Measurements from ENCODE around the gene BLMH. TPM values are rescaled to one million over a fixed set of nuclear protein-coding genes. Genes with fewer than 3 reads are reported as not detected.
"Not testable (repeated sequence)": the region's sequence is repeated elsewhere in the genome, so short reads cannot be mapped to it uniquely, and the experiment has no call there.

Gene BLMH

DNA sequence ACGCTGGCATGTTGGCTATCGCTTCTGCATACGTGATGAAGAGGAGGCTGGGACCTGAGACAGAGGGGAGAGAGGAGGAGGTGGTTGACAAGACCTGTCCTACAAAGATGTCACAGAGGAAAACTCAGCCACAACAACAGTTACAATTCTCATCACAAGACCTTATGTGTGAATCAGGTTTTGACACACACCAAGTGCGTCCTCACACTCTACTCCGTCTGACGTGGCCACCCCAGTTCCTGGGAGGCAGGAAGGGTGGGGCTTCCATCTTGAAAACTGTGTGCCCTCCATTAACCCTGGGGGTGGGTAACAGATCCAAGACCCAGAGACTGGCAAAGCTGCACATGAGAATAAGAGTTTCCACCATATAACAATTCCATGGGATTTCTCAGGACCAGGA is 80.4 kb downstream of the BLMH start:
- H3K4me1 ChIP-seq (ENCODE audit: control insufficient read depth, insufficient read depth, low read length), result no peaks in the 10 kb centered on the region
- no peak overlapping the region for H3K4me3 ChIP-seq (ENCODE audit: low read length)
- no peaks in the 10 kb centered on the region for H3K36me3 ChIP-seq (ENCODE audit: insufficient read depth, low read length)
- no peaks in the 10 kb centered on the region for H3K9me3 ChIP-seq (replicated peaks; ENCODE audit: low read length)
- H3K4me2 ChIP-seq (ENCODE audit: low read length), result no peak overlapping the region
- H3K27me3 ChIP-seq (ENCODE audit: control insufficient read depth, insufficient read depth, low read length), result peaks cover 36% of the 10 kb centered on the region
- no peak overlapping the region for H3K9ac ChIP-seq (ENCODE audit: low read depth, low read length)

DNA sequence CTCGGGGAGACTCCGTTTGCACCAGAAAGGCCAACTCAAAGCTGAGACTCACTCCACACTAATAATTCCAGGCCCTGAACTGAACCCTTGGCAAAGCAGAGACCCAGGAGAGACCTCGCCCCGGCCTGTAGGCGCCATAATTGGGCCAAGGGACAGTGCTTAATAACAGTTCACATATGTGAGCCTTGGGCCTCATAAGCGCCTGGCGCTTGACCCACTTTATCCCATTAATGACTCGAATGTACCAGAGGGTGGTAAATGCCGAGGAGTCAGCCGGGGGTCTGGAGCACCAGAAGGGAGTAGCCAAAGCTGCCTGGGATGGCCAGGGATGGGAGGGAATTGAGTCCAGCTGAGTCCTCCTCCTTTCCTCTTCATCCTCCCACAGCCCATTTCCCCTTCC is 80.8 kb downstream of the BLMH start:
- peaks cover 36% of the 10 kb centered on the region for H3K27me3 ChIP-seq (ENCODE audit: control insufficient read depth, insufficient read depth, low read length)
- no peaks in the 10 kb centered on the region for H3K4me1 ChIP-seq (ENCODE audit: control insufficient read depth, insufficient read depth, low read length)
- no peak overlapping the region for H3K4me2 ChIP-seq (ENCODE audit: low read length)
- H3K36me3 ChIP-seq (ENCODE audit: insufficient read depth, low read length), result no peaks in the 10 kb centered on the region
- no peak overlapping the region for H3K9ac ChIP-seq (ENCODE audit: low read depth, low read length)
- no peak overlapping the region for H3K4me3 ChIP-seq (ENCODE audit: low read length)
- no peaks in the 10 kb centered on the region for H3K9me3 ChIP-seq (replicated peaks; ENCODE audit: low read length)

DNA sequence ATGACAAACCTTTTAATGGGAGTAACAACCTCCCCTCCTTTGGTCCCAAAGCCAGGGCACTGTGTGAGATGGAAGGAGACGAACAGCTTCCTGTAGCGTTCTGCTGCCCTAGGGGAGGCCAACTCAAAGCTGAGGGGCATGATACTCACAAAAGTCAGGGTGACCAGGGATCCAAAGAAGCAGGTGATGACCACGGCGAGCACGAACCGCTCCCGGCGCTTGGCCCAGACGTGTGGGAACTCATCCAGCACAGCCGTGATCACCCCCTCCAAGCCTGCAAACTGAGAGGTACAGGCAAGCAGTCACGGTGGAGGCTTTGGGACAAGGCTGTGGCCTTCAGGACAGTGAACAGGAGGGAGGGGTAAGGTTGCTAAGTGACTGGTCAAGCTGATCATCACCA is 81.4 kb downstream of the BLMH start:
- H3K27me3 ChIP-seq (ENCODE audit: control insufficient read depth, insufficient read depth, low read length), result peaks cover 39% of the 10 kb centered on the region
- H3K9me3 ChIP-seq (replicated peaks; ENCODE audit: low read length), result no peaks in the 10 kb centered on the region
- H3K4me1 ChIP-seq (ENCODE audit: control insufficient read depth, insufficient read depth, low read length), result no peaks in the 10 kb centered on the region
- no peak overlapping the region for H3K9ac ChIP-seq (ENCODE audit: low read depth, low read length)
- H3K36me3 ChIP-seq (ENCODE audit: insufficient read depth, low read length), result no peaks in the 10 kb centered on the region
- no peak overlapping the region for H3K4me3 ChIP-seq (ENCODE audit: low read length)
- H3K4me2 ChIP-seq (ENCODE audit: low read length), result no peak overlapping the region

DNA sequence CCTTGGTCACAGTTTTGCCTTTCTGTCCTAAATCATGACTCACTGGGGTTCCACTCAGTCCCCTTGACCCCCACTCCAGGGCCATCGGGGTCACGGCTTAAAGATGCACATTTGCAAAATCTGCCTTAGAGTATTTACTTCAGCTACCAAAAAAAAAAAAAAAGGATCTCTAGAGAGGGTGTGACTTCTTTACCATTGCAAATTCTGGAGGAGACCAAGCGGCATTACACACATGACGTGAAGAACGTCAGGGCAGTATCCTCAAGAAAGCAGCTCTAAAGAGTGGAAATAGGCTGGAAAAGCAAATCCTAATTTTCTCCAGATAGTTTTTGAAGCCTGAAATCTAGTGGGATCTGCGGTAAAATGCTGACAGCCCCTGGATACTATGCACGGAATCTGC is 81.8 kb downstream of the BLMH start:
- Histone ChIP-seq H3K36me3 (ENCODE audit: insufficient read depth, low read length) (no peaks in the 10 kb centered on the region), H3K4me3 (ENCODE audit: low read length) (no peak overlapping the region), H3K4me2 (ENCODE audit: low read length) (no peak overlapping the region), H3K9me3 (replicated peaks; ENCODE audit: low read length) (no peaks in the 10 kb centered on the region), H3K4me1 (ENCODE audit: control insufficient read depth, insufficient read depth, low read length) (no peaks in the 10 kb centered on the region), H3K27me3 (ENCODE audit: control insufficient read depth, insufficient read depth, low read length) (peaks cover 43% of the 10 kb centered on the region), H3K9ac (ENCODE audit: low read depth, low read length) (no peak overlapping the region)

DNA sequence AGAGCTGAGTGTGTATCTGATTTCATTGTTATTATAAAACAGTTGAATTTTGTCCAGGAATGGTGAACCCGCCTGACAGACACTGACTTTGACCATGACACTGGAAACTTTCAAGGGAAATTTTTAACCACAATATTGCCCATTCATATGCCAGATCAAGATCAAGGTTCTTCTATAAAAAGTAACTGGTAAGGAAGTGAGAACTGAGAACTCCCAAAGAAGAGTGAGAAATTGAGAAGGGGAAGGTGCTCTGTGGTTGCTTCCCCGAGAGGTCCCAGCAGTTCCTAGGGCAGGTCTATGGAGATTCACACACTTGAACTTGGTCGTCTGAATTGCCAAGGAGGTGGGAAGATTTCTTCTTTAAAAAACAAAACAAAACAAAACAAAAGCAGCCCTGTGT is 83.5 kb downstream of the BLMH start:
- Histone ChIP-seq H3K4me1 (ENCODE audit: control insufficient read depth, insufficient read depth, low read length) (no peaks in the 10 kb centered on the region), H3K9me3 (replicated peaks; ENCODE audit: low read length) (no peaks in the 10 kb centered on the region), H3K9ac (ENCODE audit: low read depth, low read length) (no peak overlapping the region), H3K36me3 (ENCODE audit: insufficient read depth, low read length) (no peaks in the 10 kb centered on the region), H3K4me2 (ENCODE audit: low read length) (no peak overlapping the region), H3K27me3 (ENCODE audit: control insufficient read depth, insufficient read depth, low read length) (peaks cover 55% of the 10 kb centered on the region), H3K4me3 (ENCODE audit: low read length) (no peak overlapping the region)

DNA sequence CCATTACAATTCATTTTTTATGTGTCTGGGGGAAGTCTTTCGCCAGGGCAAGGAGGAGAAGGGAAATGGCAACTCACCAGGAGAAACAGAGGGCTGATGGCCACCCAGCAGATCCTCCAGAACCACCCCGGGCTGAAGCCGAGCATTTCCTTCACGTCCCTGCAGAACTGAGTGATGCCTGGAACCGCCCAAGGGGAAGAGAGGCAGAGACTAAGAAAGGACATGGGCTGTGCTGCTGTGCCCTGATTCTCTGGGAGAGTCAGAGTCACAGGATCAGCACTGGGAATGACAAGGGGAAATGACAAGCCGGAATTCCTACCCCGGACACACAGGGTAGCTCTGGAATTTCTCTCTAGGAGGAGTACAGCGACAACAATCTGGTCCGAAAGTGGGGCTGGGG is 84.1 kb downstream of the BLMH start:
- no peak overlapping the region for H3K4me3 ChIP-seq (ENCODE audit: low read length)
- peaks cover 56% of the 10 kb centered on the region for H3K27me3 ChIP-seq (ENCODE audit: control insufficient read depth, insufficient read depth, low read length)
- no peaks in the 10 kb centered on the region for H3K9me3 ChIP-seq (replicated peaks; ENCODE audit: low read length)
- no peaks in the 10 kb centered on the region for H3K36me3 ChIP-seq (ENCODE audit: insufficient read depth, low read length)
- H3K9ac ChIP-seq (ENCODE audit: low read depth, low read length), result no peak overlapping the region
- H3K4me1 ChIP-seq (ENCODE audit: control insufficient read depth, insufficient read depth, low read length), result no peaks in the 10 kb centered on the region
- no peak overlapping the region for H3K4me2 ChIP-seq (ENCODE audit: low read length)

DNA sequence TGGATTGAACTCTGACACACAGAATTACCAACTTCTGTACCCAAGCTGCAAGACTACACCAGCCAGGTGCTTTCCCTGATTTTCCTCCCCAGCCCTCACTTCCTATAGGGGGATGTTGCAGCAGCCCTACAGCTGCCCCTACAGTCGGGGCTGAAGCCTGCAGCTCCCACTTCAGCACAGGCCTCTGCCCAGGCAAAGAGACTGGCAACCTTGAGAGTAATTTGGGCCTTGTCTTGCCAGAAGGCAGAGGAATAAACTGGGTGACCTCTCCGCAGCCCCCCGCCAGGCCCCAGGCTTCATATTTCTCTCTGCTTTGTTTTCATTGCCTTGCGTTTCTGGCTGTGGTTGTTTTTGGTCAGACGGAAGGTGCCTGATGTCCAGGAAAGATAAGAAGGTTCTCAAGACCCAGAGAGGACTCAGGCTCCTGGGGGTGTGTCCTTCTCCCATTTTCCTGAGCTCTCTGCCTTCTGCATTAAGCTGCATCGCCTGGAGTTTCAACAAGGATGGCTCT is 88.2 kb downstream of the BLMH start:
- Histone ChIP-seq H3K9ac (ENCODE audit: low read depth, low read length) (no peak overlapping the region), H3K4me3 (ENCODE audit: low read length) (no peak overlapping the region), H3K27me3 (ENCODE audit: control insufficient read depth, insufficient read depth, low read length) (peaks cover 43% of the 10 kb centered on the region), H3K36me3 (ENCODE audit: insufficient read depth, low read length) (no peaks in the 10 kb centered on the region), H3K4me1 (ENCODE audit: control insufficient read depth, insufficient read depth, low read length) (no peaks in the 10 kb centered on the region), H3K9me3 (replicated peaks; ENCODE audit: low read length) (no peaks in the 10 kb centered on the region), H3K4me2 (ENCODE audit: low read length) (no peak overlapping the region)

DNA sequence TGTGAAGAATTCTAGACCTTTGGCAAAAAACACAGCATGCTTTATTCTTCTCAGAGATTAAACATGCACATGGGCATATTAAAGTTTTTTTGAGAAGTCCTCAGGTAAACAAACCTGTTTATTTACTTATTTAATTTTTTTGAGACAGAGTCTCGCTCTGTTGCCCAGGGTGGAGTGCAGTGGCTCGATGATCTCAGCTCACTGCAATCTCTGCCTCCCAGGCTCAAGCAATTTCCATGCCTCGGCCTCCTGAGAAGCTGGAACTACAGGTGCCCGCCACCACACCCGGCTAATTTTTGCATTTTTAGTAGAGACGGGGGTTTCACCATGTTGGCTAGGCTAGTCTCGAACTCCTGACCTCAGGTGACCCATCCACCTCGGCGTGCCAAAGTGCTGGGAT is 91.1 kb downstream of the BLMH start:
- H3K4me3 ChIP-seq (ENCODE audit: low read length); H3K4me2 ChIP-seq (ENCODE audit: low read length); H3K9ac ChIP-seq (ENCODE audit: low read depth, low read length); H3K4me1 ChIP-seq (ENCODE audit: control insufficient read depth, insufficient read depth, low read length); H3K36me3 ChIP-seq (ENCODE audit: insufficient read depth, low read length); H3K9me3 ChIP-seq (replicated peaks; ENCODE audit: low read length): not testable (repeated sequence)
- peaks cover 31% of the 10 kb centered on the region for H3K27me3 ChIP-seq (ENCODE audit: control insufficient read depth, insufficient read depth, low read length)

DNA sequence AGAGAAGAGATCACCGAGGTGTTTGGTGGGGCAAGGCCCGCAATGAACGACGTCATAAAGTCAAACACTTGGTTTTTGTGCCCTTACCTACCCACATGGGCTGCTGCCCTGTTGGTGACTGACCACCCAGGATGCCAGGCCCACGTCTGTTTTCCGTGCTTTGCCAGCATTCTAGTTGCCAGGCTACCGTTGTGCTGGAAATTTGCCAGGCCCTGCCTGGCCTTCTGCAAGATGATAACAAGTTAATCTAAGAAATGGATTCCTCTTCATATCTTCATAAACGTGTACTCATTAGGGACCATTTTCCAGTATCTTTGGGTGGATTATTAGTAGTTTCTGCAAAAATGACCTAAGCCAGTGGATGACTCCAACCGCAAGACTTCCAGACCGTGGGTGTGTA is 91.6 kb downstream of the BLMH start:
- peaks cover 25% of the 10 kb centered on the region for H3K27me3 ChIP-seq (ENCODE audit: control insufficient read depth, insufficient read depth, low read length)
- H3K4me2 ChIP-seq (ENCODE audit: low read length), result no peak overlapping the region
- no peaks in the 10 kb centered on the region for H3K36me3 ChIP-seq (ENCODE audit: insufficient read depth, low read length)
- no peak overlapping the region for H3K4me3 ChIP-seq (ENCODE audit: low read length)
- H3K9ac ChIP-seq (ENCODE audit: low read depth, low read length), result no peak overlapping the region
- H3K9me3 ChIP-seq (replicated peaks; ENCODE audit: low read length), result no peaks in the 10 kb centered on the region
- no peaks in the 10 kb centered on the region for H3K4me1 ChIP-seq (ENCODE audit: control insufficient read depth, insufficient read depth, low read length)

DNA sequence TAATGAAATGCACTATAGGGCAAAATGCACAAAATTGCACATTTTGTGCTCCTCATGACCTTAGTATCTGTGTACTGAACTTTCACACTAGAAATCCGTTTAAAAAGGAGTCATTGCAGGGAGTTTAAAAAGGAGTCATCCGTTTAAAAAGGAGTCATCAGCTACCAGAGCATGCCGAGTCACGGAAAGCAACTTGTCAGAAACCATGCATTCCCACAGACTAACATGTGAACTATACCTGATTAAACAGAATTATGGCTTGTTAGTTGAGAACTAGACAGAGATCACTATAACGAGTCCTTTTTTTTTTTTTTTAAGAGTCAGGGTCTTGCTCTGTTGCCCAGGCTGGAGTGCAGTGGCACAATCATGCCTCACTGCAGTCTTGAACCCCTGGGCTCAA is 92.1 kb downstream of the BLMH start:
- Histone ChIP-seq H3K36me3 (ENCODE audit: insufficient read depth, low read length) (no peaks in the 10 kb centered on the region), H3K4me1 (ENCODE audit: control insufficient read depth, insufficient read depth, low read length) (no peaks in the 10 kb centered on the region), H3K4me3 (ENCODE audit: low read length) (no peak overlapping the region), H3K4me2 (ENCODE audit: low read length) (no peak overlapping the region), H3K27me3 (ENCODE audit: control insufficient read depth, insufficient read depth, low read length) (peaks cover 22% of the 10 kb centered on the region), H3K9ac (ENCODE audit: low read depth, low read length) (no peak overlapping the region), H3K9me3 (replicated peaks; ENCODE audit: low read length) (no peaks in the 10 kb centered on the region)

Small RNA genes lying within 50 kb of the gene (small RNA-seq; reads per million reads assigned to genes)
- gene RF00154, result 11.2 reads per million, percentile 91 among the genes with 10 or more reads in this experiment
- gene RNU6-1267P, result not detected

Data from skeletal muscle satellite cell (primary cell).